H1 (cell line): ENCODE measurements around the gene RPUSD1. TPM values are rescaled to one million over a fixed set of nuclear protein-coding genes. Genes with fewer than 3 reads are reported as not detected.

Source experiments
- CTCF ChIA-PET: fragments of 300-600 bp; sonication (Branson Sonifier 250); formaldehyde crosslinking; loops from one replicate; lab custom pipeline; 2021; ENCODE audit not compliant: partially characterized antibody; lab: Charles Lee
- POLR2A ChIA-PET: fragments of 300-600 bp; sonication (Branson Sonifier 250); formaldehyde crosslinking; loops from one replicate; lab custom pipeline; 2021; ENCODE audit warnings: inconsistent platforms; ENCODE audit not compliant: partially characterized antibody; lab: Charles Lee
- DNase-seq, 2 experiments: peaks; one replicate each; pipeline versions ENCODE4 v3.0.0 to v3.0.0-alpha.2; 2010 to 2022; ENCODE audit warnings: low spot score in 2 of 2, low read depth in 1 of 2, mixed read lengths in 1 of 2
- FAIRE-seq: peaks from 2 replicates; lab custom pipeline; 2011; peaks lifted over from hg19 to GRCh38; lab: Jason Lieb, UNC
- H2AFZ ChIP-seq: 2 replicates; pipeline ENCODE4 v1.8.1; 2012; ENCODE audit warnings: low read length, inconsistent platforms
- H2AK5ac ChIP-seq: 2 replicates; pipeline ENCODE4 v1.6.1; 2013; ENCODE audit warnings: low read depth, low read length
- H2BK120ac ChIP-seq: replicated peaks from 2 replicates; pipeline ENCODE3; 2013; ENCODE audit warnings: low read depth, low read length, inconsistent platforms
- H2BK12ac ChIP-seq: 2 replicates; pipeline ENCODE4 v1.6.1; 2013; ENCODE audit warnings: low read depth, low read length
- H2BK15ac ChIP-seq: 2 replicates; pipeline ENCODE4 v1.6.1; 2013; ENCODE audit warnings: low read length
- H2BK20ac ChIP-seq: 2 replicates; pipeline ENCODE4 v1.6.1; 2013; ENCODE audit warnings: low read length
- H2BK5ac ChIP-seq: 2 replicates; pipeline ENCODE4 v1.6.1; 2013; ENCODE audit warnings: low read depth, low read length
- H3K14ac ChIP-seq: 2 replicates; pipeline ENCODE4 v1.6.1; 2013; ENCODE audit warnings: inconsistent platforms; ENCODE audit not compliant: insufficient read length
- H3K18ac ChIP-seq: 2 replicates; pipeline ENCODE4 v1.6.1; 2013; ENCODE audit warnings: low read length; ENCODE audit errors: extremely low read depth
- H3K23ac ChIP-seq: 2 replicates; pipeline ENCODE4 v1.6.1; 2013; ENCODE audit warnings: inconsistent platforms; ENCODE audit not compliant: insufficient read length
- H3K23me2 ChIP-seq: 2 replicates; pipeline ENCODE4 v1.6.1; 2013; ENCODE audit warnings: low read depth, low read length
- H3K27ac ChIP-seq: 2 replicates; pipeline ENCODE4 v1.6.1; 2011; ENCODE audit warnings: low read depth, low read length, inconsistent platforms
- H3K27me3 ChIP-seq, 4 experiments: replicated peaks in 1 of 4; 1 replicate in 1 of 4; 2 replicates in 3 of 4; pipeline versions ENCODE4 v1.6.1 to v1.8.1; 2011 to 2013; ENCODE audit warnings: low read length in 3 of 4, mild to moderate bottlenecking in 3 of 4, inconsistent platforms in 2 of 4, mixed read lengths in 2 of 4, moderate library complexity in 1 of 4; ENCODE audit not compliant: control insufficient read depth in 3 of 4, insufficient read depth in 3 of 4; ENCODE audit errors: extremely low read depth in 1 of 4
- H3K36me3 ChIP-seq, 4 experiments: 2 replicates each; pipeline versions ENCODE4 v1.6.1 to v1.8.1; 2011 to 2013; ENCODE audit warnings: mild to moderate bottlenecking in 4 of 4, low read length in 3 of 4, moderate library complexity in 2 of 4, control low read depth in 1 of 4, inconsistent platforms in 1 of 4; ENCODE audit not compliant: insufficient read depth in 4 of 4, control insufficient read depth in 2 of 4
- H3K4ac ChIP-seq: replicated peaks from 2 replicates; pipeline ENCODE3; 2013; ENCODE audit warnings: low read length, low read depth, mixed read lengths, inconsistent platforms; ENCODE audit not compliant: insufficient read length
- H3K4me1 ChIP-seq, 4 experiments: replicated peaks in 1 of 4; 1 replicate in 1 of 4; 2 replicates in 3 of 4; pipeline versions ENCODE4 v1.6.1 to v1.8.1; 2011 to 2013; ENCODE audit warnings: low read length in 3 of 4, inconsistent platforms in 2 of 4, mixed read lengths in 1 of 4; ENCODE audit not compliant: insufficient read depth in 4 of 4, control insufficient read depth in 3 of 4
- H3K4me2 ChIP-seq, 2 experiments: 2 replicates each; pipeline versions ENCODE4 v1.6.1 to v1.8.1; 2011 to 2013; ENCODE audit warnings: low read depth in 2 of 2, low read length in 2 of 2, control low read depth in 1 of 2, inconsistent platforms in 1 of 2, mild to moderate bottlenecking in 1 of 2; ENCODE audit not compliant: insufficient read depth in 1 of 2
- H3K4me3 ChIP-seq, 4 experiments: fragments of 200-600, 300-600 bp in 1 of 4; sonication (generic), shearing (Covaris generic), sonication (Bioruptor Twin) in 1 of 4; 2 replicates each; pipeline versions ENCODE4 v1.5.1 to v1.8.1; 2011 to 2016; ENCODE audit warnings: low read length in 4 of 4, low read depth in 3 of 4, control low read depth in 2 of 4, inconsistent platforms in 2 of 4, mild to moderate bottlenecking in 2 of 4, mixed read lengths in 1 of 4, moderate library complexity in 1 of 4; ENCODE audit not compliant: insufficient read depth in 2 of 4; ENCODE audit errors: extremely low read depth in 1 of 4
- H3K56ac ChIP-seq: replicated peaks from 2 replicates; pipeline ENCODE3; 2013; ENCODE audit warnings: low read depth, mild to moderate bottlenecking, mixed read lengths, low read length, inconsistent platforms; ENCODE audit not compliant: insufficient read length
- H3K79me1 ChIP-seq: 2 replicates; pipeline ENCODE4 v1.6.1; 2013; ENCODE audit warnings: low read depth, low read length, control low read depth
- H3K79me2 ChIP-seq, 2 experiments: 2 replicates each; pipeline versions ENCODE4 v1.6.1 to v1.8.1; 2012 to 2013; ENCODE audit warnings: low read length in 2 of 2, mild to moderate bottlenecking in 2 of 2, inconsistent platforms in 1 of 2; ENCODE audit not compliant: insufficient read depth in 2 of 2, control insufficient read depth in 1 of 2
- H3K9ac ChIP-seq, 4 experiments: replicated peaks in 1 of 4; 1 replicate in 1 of 4; 2 replicates in 3 of 4; pipeline versions ENCODE4 v1.6.1 to v1.8.1; 2011 to 2013; ENCODE audit warnings: low read depth in 3 of 4, low read length in 3 of 4, control low read depth in 2 of 4, mild to moderate bottlenecking in 2 of 4, moderate library complexity in 2 of 4, inconsistent platforms in 1 of 4; ENCODE audit errors: extremely low read depth in 1 of 4
- H3K9me3 ChIP-seq, 2 experiments: 2 replicates each; pipeline versions ENCODE4 v1.6.1 to v1.8.1; 2012 to 2013; ENCODE audit warnings: mild to moderate bottlenecking in 2 of 2, moderate library complexity in 2 of 2, control low read depth in 1 of 2, inconsistent platforms in 1 of 2, low read depth in 1 of 2, low read length in 1 of 2, mixed read lengths in 1 of 2; ENCODE audit not compliant: insufficient read depth in 2 of 2
- H4K20me1 ChIP-seq, 2 experiments: replicated peaks in 1 of 2; 2 replicates each; pipeline versions ENCODE3 to v1.8.1; 2011 to 2013; ENCODE audit warnings: inconsistent platforms in 2 of 2, low read length in 2 of 2, mild to moderate bottlenecking in 1 of 2; ENCODE audit not compliant: insufficient read depth in 2 of 2, control insufficient read depth in 1 of 2
- H4K5ac ChIP-seq: 2 replicates; pipeline ENCODE4 v1.6.1; 2013; ENCODE audit warnings: low read length, low read depth, mixed read lengths, inconsistent platforms; ENCODE audit not compliant: insufficient read length
- H4K8ac ChIP-seq: 2 replicates; pipeline ENCODE4 v1.8.0; 2013; ENCODE audit warnings: mild to moderate bottlenecking, moderate library complexity, low read length, inconsistent platforms; ENCODE audit not compliant: insufficient read depth; ENCODE audit errors: extremely low read depth
- H4K91ac ChIP-seq: replicated peaks from 2 replicates; pipeline ENCODE3; 2013; ENCODE audit warnings: low read length, mixed read lengths, inconsistent platforms; ENCODE audit not compliant: insufficient read length
- BACH1 ChIP-seq: IDR thresholded peaks from 2 replicates; pipeline ENCODE4 v1.6.1; 2012; ENCODE audit warnings: low read length, improper control_type of control experiment
- FOSL1 ChIP-seq: IDR thresholded peaks from 2 replicates; pipeline ENCODE4 v1.6.1; 2011; ENCODE audit warnings: mild to moderate bottlenecking, low read depth, low read length, moderate library complexity; ENCODE audit not compliant: insufficient read depth
- HDAC2 ChIP-seq, 2 experiments: fragments of 300-600 bp in 1 of 2; sonication (generic) in 1 of 2; IDR thresholded peaks; 2 replicates each; pipeline ENCODE4 v1.6.1; 2011 to 2012; ENCODE audit warnings: low read depth in 2 of 2, low read length in 2 of 2, mild to moderate bottlenecking in 2 of 2, moderate library complexity in 2 of 2, borderline replicate concordance in 1 of 2, inconsistent platforms in 1 of 2
- JUN ChIP-seq: IDR thresholded peaks from 2 replicates; pipeline ENCODE4 v1.6.1; 2011; ENCODE audit warnings: low read depth, mild to moderate bottlenecking, improper control_type of control experiment, low read length
- JUND ChIP-seq: IDR thresholded peaks from 2 replicates; pipeline ENCODE4 v1.6.1; 2011; ENCODE audit warnings: mild to moderate bottlenecking, improper control_type of control experiment, low read length
- KDM1A ChIP-seq: fragments of 200-600, 300-600 bp; sonication (generic); IDR thresholded peaks from 2 replicates; pipeline ENCODE4 v1.7.1; 2016; ENCODE audit warnings: mild to moderate bottlenecking, low read length, borderline replicate concordance
- KDM5A ChIP-seq: fragments of 200-600 bp; IDR thresholded peaks from 2 replicates; pipeline ENCODE4 v1.7.1; 2012; ENCODE audit warnings: mild to moderate bottlenecking, low read length, inconsistent platforms, mixed read lengths
- NANOG ChIP-seq: IDR thresholded peaks from 2 replicates; pipeline ENCODE4 v1.6.1; 2011; ENCODE audit warnings: low read length, low read depth, mild to moderate bottlenecking, inconsistent platforms; ENCODE audit not compliant: insufficient read depth, poor library complexity, severe bottlenecking
- POLR2A ChIP-seq, 2 experiments: IDR thresholded peaks; 1 replicate in 1 of 2; 2 replicates in 1 of 2; pipeline ENCODE4 v1.6.1; 2011; ENCODE audit warnings: low read depth in 2 of 2, low read length in 2 of 2, mild to moderate bottlenecking in 2 of 2; ENCODE audit errors: control extremely low read depth in 1 of 2
- RXRA ChIP-seq: IDR thresholded peaks from 2 replicates; pipeline ENCODE4 v1.6.1; 2011; ENCODE audit warnings: low read depth, mild to moderate bottlenecking, low read length, moderate library complexity; ENCODE audit not compliant: insufficient read depth
- WGBS, 2 experiments: shearing (Covaris generic) in 1 of 2; methylation state at CpG; one replicate each; pipeline versions ENCODE4 v1.1.6 to v1.1.7; 2013 to 2015; ENCODE audit warnings: low lambda C conversion rate in 2 of 2, mixed read lengths in 2 of 2, inconsistent platforms in 1 of 2, low coverage in 1 of 2, missing lambda C conversion rate in 1 of 2; ENCODE audit not compliant: insufficient replicate concordance in 2 of 2, insufficient coverage in 1 of 2, insufficient read length in 1 of 2; ENCODE audit errors: extremely low coverage in 1 of 2, missing lambda C conversion rate in 1 of 2; 5-methylcytosine and 5-hydroxymethylcytosine counted together
- polyA plus RNA-seq, 7 experiments: library from polyadenylated mRNA; depleted of rRNA in 3 of 7; stranded (reverse) in 5 of 7; unstranded in 2 of 7; fragments of >200 nt in 5 of 7; fragments of 200-250 nt in 2 of 7; gene quantifications; 1 replicate in 5 of 7; 2 replicates in 1 of 7; 4 replicates in 1 of 7; pipeline versions ENCODE4 v1.2.1 to v1.2.3, GENCODE V29; 2011 to 2013; ENCODE audit warnings: missing spikeins in 2 of 7, mixed read lengths in 2 of 7
- total RNA-seq: library from RNA; stranded (reverse); fragmentation: NEBNext Ultra II Directional; extraction: Animal tissue kit (Norgen Biotek cat#: 25700); gene quantifications from 2 replicates; pipeline ENCODE4 v1.2.1, GENCODE V29; 2021
- TF ChIP-seq, protein P1 (sequence below): IDR thresholded peaks from 2 replicates; pipeline ENCODE4 v1.6.1; 2012; ENCODE audit warnings: inconsistent platforms

The RPUSD1 gene
- total and polyA plus RNA-seq, 2 of the 8 experiments (the other 6 are each of a cell fraction or from before 2014, with no cell fraction given) = 32.2 to 61.8 TPM

GRCh38 chr16:783404-784161 lies 4.6 kb downstream of the RPUSD1 start:
- no peaks in the 10 kb centered on the region for H3K79me1 ChIP-seq
- peaks cover 0 to 6% (median 3%) of the 10 kb centered on the region in 4 experiments; a peak in 2 of 8 replicates for H3K36me3 ChIP-seq
- H3K4ac ChIP-seq = no peak overlapping the region
- peaks cover 6% of the 10 kb centered on the region; the same call in 1 of the 2 replicates for H3K23me2 ChIP-seq
- H3K27ac ChIP-seq = no peak overlapping the region
- no peak overlapping the region for H3K4me3 ChIP-seq
- peaks cover 0 to 10% of the 10 kb centered on the region in 2 experiments; a peak in 1 of 4 replicates for H3K79me2 ChIP-seq
- peaks cover 0 to 3% (median under 1%) of the 10 kb centered on the region in 4 experiments; a peak in 2 of 7 replicates for H3K27me3 ChIP-seq
- no peak overlapping the region for H2AFZ ChIP-seq
- no peak for FAIRE-seq
- no peak overlapping the region for H3K23ac ChIP-seq
- no peak overlapping the region for H3K56ac ChIP-seq
- no peak overlapping the region for H2BK12ac ChIP-seq
- WGBS, 2 experiments = 89% methylated on average over 8 of the region's 17 CpGs; no CpG with 5 or more reads in 1 of the 2 experiments
- H2BK15ac ChIP-seq = no peak overlapping the region
- no peak overlapping the region for H3K4me2 ChIP-seq
- peak overlapping the region; percentile 24; the same call in 1 of the 2 replicates for H2AK5ac ChIP-seq
- no peaks in the 10 kb centered on the region for H3K9me3 ChIP-seq
- H4K5ac ChIP-seq = no peak overlapping the region
- no peak overlapping the region for H2BK20ac ChIP-seq
- H4K8ac ChIP-seq = no peak overlapping the region; the same call in 1 of the 2 replicates
- H2BK120ac ChIP-seq = no peak overlapping the region
- peaks cover 0 to 12% (median 2%) of the 10 kb centered on the region in 4 experiments; a peak in 3 of 7 replicates for H3K4me1 ChIP-seq
- H3K18ac ChIP-seq = no peak overlapping the region
- H4K91ac ChIP-seq = no peak overlapping the region
- ChIA-PET POLR2A (interaction anchor here (0.6 to 3.7 kb wide), 17 partner anchors 13 to 597 kb away, joined by 3 to 20 read pairs (median 4); partner anchors contain the start of genes ANTKMT, CIAO3, GNG13 and METRN), CTCF (interaction anchor here (1.7 to 13.7 kb wide), 5 partner anchors 9 to 274 kb away, joined by 8 to 424 read pairs (median 88); partner anchors contain the start of genes ANTKMT, CCDC78, CIAO3 and HAGHL)
- no peak overlapping the region for H3K9ac ChIP-seq
- H4K20me1 ChIP-seq = peaks cover 4 to 19% of the 10 kb centered on the region in 2 experiments
- H2BK5ac ChIP-seq = no peak overlapping the region; the same call in 1 of the 2 replicates
- no peak overlapping the region for H3K14ac ChIP-seq
- peak in 1 of 2 experiments; percentile 46 for DNase-seq
- TF ChIP-seq, protein P1, sequence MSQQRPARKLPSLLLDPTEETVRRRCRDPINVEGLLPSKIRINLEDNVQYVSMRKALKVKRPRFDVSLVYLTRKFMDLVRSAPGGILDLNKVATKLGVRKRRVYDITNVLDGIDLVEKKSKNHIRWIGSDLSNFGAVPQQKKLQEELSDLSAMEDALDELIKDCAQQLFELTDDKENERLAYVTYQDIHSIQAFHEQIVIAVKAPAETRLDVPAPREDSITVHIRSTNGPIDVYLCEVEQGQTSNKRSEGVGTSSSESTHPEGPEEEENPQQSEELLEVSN = no peak
- TF ChIP-seq POLR2A (IDR thresholded peaks at IDR 0.05; ENCODE audit: control extremely low read depth in 1 of 2, low read depth in 2 of 2, low read length in 2 of 2) (no peak), BACH1 (no peak), KDM5A (no peak), JUND (no peak), HDAC2 (IDR thresholded peaks at IDR 0.05; ENCODE audit: borderline replicate concordance in 1 of 2, low read depth in 2 of 2, low read length in 2 of 2) (no peak), KDM1A (no peak), FOSL1 (no peak), RXRA (no peak), NANOG (no peak), JUN (no peak)
